ENCODE results near the gene UCK1. TPM values are rescaled to one million over a fixed set of nuclear protein-coding genes. Genes with fewer than 3 reads are reported as not detected.

UCK1 gene
- total and polyA plus RNA-seq, 7 donors: 16.8 to 75.6 (median 37.8) TPM

GRCh38 chr9:131578021-131578420, 47.0 kb upstream of the UCK1 start:
- ATAC-seq: no peak

DNA sequence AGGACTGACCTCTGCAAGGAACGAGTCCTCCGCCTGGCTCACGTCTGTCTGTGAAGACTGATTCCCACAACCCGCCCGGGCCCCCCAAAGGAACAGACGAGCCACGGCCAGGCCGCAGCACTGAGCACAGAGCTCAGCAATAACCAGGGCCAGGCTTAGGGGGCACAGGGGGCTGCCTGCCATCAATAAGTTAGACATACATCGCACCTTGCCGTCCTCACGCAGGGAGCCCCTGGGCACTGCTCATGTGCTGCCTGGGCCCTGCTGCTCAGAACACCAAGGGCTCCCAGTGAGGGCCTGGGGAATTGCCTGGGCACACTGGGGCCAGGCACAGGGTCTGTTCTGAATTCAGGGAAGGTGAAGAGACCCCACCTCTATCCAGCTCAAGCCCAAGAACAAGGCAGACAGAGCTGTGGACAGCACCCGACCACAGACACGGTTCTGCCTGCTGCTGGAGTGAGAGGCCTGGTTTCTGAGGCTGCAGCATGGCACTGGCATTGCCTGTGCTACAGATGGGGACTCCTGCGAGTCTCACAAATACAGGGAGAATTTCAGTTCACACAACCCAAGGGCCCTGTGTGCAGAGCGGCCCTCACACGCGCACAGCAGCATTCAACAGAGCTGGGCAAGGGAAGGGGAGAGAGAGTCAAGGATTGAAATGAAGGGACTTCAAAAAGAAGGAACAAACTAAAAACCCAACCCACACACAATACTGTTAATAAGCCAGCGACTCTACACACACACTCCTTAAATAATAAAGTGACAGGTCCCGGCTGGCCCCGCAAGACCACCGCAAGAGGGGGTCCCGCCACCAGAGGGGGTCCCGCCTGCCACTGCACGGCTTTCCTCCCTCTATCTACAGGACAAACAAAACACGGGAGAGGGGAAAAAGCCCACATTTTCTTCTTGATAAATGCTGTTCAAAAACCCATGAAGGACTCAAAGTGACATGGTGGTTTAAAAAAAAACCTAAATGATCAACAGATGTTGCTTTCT, 46.2 kb upstream of the UCK1 start:
- Histone ChIP-seq H3K27me3 (ENCODE audit: insufficient read depth in 3 of 3, low read length in 2 of 3) (no peaks in the 10 kb centered on the region), H3K4me1 (peaks cover 8% of the 10 kb centered on the region), H3K9me3 (no peaks in the 10 kb centered on the region), H3K36me3 (ENCODE audit: insufficient read depth in 1 of 2, low read depth in 1 of 2) (peaks cover 11 to 99% of the 10 kb centered on the region in 2 donors), H3K27ac (no peak overlapping the region), H3K4me3 (no peak overlapping the region)
- TF ChIP-seq, protein P1, sequence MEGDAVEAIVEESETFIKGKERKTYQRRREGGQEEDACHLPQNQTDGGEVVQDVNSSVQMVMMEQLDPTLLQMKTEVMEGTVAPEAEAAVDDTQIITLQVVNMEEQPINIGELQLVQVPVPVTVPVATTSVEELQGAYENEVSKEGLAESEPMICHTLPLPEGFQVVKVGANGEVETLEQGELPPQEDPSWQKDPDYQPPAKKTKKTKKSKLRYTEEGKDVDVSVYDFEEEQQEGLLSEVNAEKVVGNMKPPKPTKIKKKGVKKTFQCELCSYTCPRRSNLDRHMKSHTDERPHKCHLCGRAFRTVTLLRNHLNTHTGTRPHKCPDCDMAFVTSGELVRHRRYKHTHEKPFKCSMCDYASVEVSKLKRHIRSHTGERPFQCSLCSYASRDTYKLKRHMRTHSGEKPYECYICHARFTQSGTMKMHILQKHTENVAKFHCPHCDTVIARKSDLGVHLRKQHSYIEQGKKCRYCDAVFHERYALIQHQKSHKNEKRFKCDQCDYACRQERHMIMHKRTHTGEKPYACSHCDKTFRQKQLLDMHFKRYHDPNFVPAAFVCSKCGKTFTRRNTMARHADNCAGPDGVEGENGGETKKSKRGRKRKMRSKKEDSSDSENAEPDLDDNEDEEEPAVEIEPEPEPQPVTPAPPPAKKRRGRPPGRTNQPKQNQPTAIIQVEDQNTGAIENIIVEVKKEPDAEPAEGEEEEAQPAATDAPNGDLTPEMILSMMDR (IDR thresholded peaks at IDR 0.05): no peak
- intact Hi-C loops (cut with DNase I): no loop called here
- ATAC-seq: no peak
- DNase-seq: no peak
- WGBS, 3 donors: 84 to 88% (median 88%) methylated on average over 25 of the region's 25 CpGs

More at GRCh38 chr9:131578021-131578420, 47.0 kb upstream of the UCK1 start:
- H3K36me3 ChIP-seq (ENCODE audit: insufficient read depth in 1 of 2, low read depth in 1 of 2): peaks cover 11 to 99% of the 10 kb centered on the region in 2 donors
- no peak for DNase-seq
- TF ChIP-seq, protein P1 (IDR thresholded peaks at IDR 0.05): no peak
- no peaks in the 10 kb centered on the region for H3K9me3 ChIP-seq
- peaks cover 8% of the 10 kb centered on the region for H3K4me1 ChIP-seq
- no peaks in the 10 kb centered on the region for H3K27me3 ChIP-seq (ENCODE audit: insufficient read depth in 3 of 3, low read length in 2 of 3)
- 88 to 91% (median 90%) methylated on average over 12 to 13 of the region's 13 CpGs for WGBS, 3 donors
- H3K4me3 ChIP-seq: no peak overlapping the region
- H3K27ac ChIP-seq: no peak overlapping the region
- intact Hi-C loops (cut with DNase I): no loop called here

DNA sequence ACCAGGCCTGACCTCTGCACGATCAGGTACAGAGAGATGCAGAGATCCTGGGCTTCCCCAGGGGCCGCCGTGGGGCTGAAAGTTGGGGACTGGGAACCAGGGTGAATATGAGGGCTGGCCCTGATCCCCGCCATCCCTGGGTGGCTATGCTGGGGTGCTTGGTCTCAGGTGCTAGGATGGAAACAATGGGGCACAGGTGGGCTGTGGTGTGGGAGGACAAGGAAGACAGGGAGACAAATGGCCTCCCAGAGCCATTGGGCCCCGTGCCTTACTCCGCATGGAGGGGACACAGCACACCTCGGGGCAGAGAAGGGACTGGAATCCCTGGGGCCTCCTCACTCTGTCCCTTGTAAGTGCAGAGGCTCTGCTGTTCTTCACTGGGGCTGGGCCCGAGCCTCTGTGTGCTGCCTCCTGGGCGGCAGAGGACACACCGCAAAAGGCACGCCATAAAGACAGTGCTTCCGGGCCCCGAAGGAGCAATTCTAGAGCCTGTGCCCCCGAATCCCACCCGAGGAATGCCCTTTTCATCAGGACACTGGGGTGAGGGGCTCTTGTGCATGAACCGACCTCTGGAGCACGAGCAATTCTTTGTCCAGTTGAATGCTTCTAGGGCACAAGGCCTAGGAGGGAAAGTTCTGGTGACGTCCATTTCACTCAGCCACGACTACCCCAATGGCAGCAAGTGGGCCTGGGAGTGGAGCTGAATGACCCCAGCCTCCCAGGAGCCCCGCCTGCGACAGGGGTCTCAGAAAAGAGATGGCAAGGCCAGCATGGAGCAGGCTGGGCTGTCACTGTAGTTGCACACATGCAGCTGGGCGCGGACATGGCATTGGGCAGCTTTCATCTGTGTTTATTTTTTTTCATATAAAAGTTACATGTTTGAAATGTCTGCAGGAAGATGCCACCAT, 45.1 kb upstream of the UCK1 start:
- no peaks in the 10 kb centered on the region for H3K27me3 ChIP-seq (ENCODE audit: insufficient read depth in 3 of 3, low read length in 2 of 3)
- H3K36me3 ChIP-seq (ENCODE audit: insufficient read depth in 1 of 2, low read depth in 1 of 2): peaks cover 11 to 99% of the 10 kb centered on the region in 2 donors
- DNase-seq (no peak), ATAC-seq (no peak)
- WGBS, 3 donors: 91 to 95% (median 93%) methylated on average over 23 of the region's 23 CpGs
- intact Hi-C loops (cut with DNase I): no loop called here
- H3K4me1 ChIP-seq: peaks cover 8% of the 10 kb centered on the region
- no peaks in the 10 kb centered on the region for H3K9me3 ChIP-seq
- TF ChIP-seq, protein P1 (IDR thresholded peaks at IDR 0.05): no peak
- no peak overlapping the region for H3K4me3 ChIP-seq
- no peak overlapping the region for H3K27ac ChIP-seq

DNA sequence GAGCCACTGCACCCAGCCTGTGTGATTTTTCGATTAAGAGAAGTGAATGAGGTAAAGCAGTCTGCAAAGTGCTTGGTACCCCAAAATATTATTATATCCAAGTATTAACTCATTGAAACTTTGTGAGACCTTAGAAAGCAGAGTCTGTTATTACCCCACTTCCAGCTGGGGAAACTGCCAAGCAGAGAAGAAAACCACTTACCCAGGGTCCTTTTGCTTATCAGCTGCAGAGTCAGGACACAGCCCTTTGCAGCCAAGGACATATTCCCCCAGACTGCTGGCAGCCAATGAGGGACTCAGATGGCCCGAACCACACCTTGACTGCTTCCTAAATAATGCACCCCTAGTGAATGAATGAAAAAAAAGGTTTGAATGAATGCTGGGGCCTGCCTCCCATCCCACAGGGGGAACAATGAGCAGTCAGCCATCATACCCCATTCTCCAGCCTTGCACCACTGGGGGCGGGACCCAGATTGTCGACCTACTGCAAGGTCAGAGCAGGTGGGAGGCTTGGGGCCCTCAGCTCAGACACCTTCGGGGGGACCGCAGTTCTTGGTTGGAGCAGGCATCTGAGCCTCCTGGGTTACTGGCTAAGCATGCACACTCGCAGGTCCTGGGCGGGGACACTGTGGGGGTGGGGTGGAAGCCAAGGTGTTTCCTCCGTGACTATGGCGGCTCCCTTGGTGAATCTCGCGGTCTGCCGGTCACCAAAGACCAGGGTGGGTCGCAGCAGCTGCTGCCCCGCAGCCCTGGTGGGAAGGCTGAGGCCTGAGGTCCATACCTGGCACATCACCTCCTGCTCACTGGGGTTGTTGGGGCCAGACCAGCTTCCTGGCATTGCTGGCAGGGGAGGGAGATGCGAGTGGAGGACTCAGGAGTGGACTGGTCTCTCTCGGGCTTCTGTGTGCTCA, 43.9 kb upstream of the UCK1 start:
- H3K36me3 ChIP-seq (ENCODE audit: insufficient read depth in 1 of 2, low read depth in 1 of 2): peaks cover 11 to 89% of the 10 kb centered on the region in 2 donors

More for the DNA sequence above, 43.9 kb upstream of the UCK1 start:
- TF ChIP-seq, protein P1 (IDR thresholded peaks at IDR 0.05): no peak
- no peak for DNase-seq
- ATAC-seq: no peak
- 87 to 92% (median 91%) methylated on average over 17 of the region's 17 CpGs for WGBS, 3 donors
- H3K27ac ChIP-seq: no peak overlapping the region
- H3K27me3 ChIP-seq (ENCODE audit: insufficient read depth in 3 of 3, low read length in 2 of 3): no peaks in the 10 kb centered on the region
- no peaks in the 10 kb centered on the region for H3K9me3 ChIP-seq
- no peak overlapping the region for H3K4me3 ChIP-seq
- intact Hi-C loops (cut with DNase I): no loop called here
- peaks cover 4% of the 10 kb centered on the region for H3K4me1 ChIP-seq

Measured in psoas muscle (tissue), 8 donors.